Mammary epithelial cell (primary cell): ENCODE results near the gene CHPF.

Source experiments
- CTCF ChIP-seq, 2 donors: IDR thresholded peaks in 1 of 2; conservative IDR thresholded peaks in 1 of 2; 2 replicates each; pipeline ENCODE4 v1.5.1; 2011 to 2012; ENCODE audit warnings: inconsistent platforms in 2 of 2, low read length in 2 of 2, mild to moderate bottlenecking in 2 of 2, control low read depth in 1 of 2, low read depth in 1 of 2; ENCODE audit not compliant: insufficient read depth in 1 of 2; ENCODE audit errors: extremely low read depth in 1 of 2
- EZH2 ChIP-seq: IDR thresholded peaks from 2 replicates; pipeline ENCODE4 v1.6.1; 2012; ENCODE audit warnings: low read length, inconsistent platforms, borderline replicate concordance

GRCh38 chr2:219559156-219559915, 15.7 kb upstream of the CHPF start:
- TF ChIP-seq CTCF (conservative IDR thresholded peaks at IDR 0.05 in 1 of 2, IDR thresholded peaks at IDR 0.05 in 1 of 2; ENCODE audit: extremely low read depth in 1 of 2, insufficient read depth in 1 of 2, low read depth in 1 of 2, low read length in 2 of 2), result no peak
- no peak for TF ChIP-seq EZH2
